IMR-90 (cell line): Measurements from ENCODE around the gene SAYSD1. TPM values are rescaled to one million over a fixed set of nuclear protein-coding genes. Genes with fewer than 3 reads are reported as not detected.
A peak's percentile ranks its signal among the peaks of the same experiment; 100 is the strongest.

ENCODE experiments used
- ATAC-seq: fragments of 200-7000 bp; cut with Tn5 transposase; 2 replicates; pipeline ENCODE4 v1.9.1; 2020; ENCODE audit warnings: low read depth, mild to moderate bottlenecking, moderate library complexity
- BruUV-seq: library from RNA; stranded (reverse); fragments of 400-500 nt; replicated peaks from 2 replicates; lab custom pipeline; 2021; lab: Mats Ljungman, UMichigan
- CTCF ChIA-PET: fragments of 300-600 bp; formaldehyde crosslinking; extraction: SDS; loops from one replicate; lab custom pipeline; 2021; ENCODE audit warnings: antibody characterized with exemption; lab: Yijun Ruan, JAX
- POLR2A ChIA-PET: fragments of 300-600 bp; sonication (Branson Sonifier 250); formaldehyde crosslinking; loops from one replicate; lab custom pipeline; 2022; ENCODE audit warnings: antibody characterized with exemption; ENCODE audit not compliant: unreplicated experiment; lab: Charles Lee
- DNase-seq: peaks from one replicate; pipeline ENCODE4 v3.0.0; 2013
- H2AFZ ChIP-seq: replicated peaks from 2 replicates; pipeline ENCODE3; 2013; ENCODE audit warnings: low read length, mild to moderate bottlenecking; ENCODE audit not compliant: poor library complexity
- H2AK5ac ChIP-seq: 2 replicates; pipeline ENCODE4 v1.6.1; 2013; ENCODE audit warnings: low read depth, low read length, inconsistent platforms
- H2AK9ac ChIP-seq: replicated peaks from 2 replicates; pipeline ENCODE3; 2013; ENCODE audit warnings: mild to moderate bottlenecking, low read depth, low read length, moderate library complexity; ENCODE audit not compliant: poor library complexity
- H2BK120ac ChIP-seq: 2 replicates; pipeline ENCODE4 v1.6.1; 2013; ENCODE audit warnings: low read depth, low read length, inconsistent platforms
- H2BK15ac ChIP-seq: 3 replicates; pipeline ENCODE4 v1.6.1; 2013; ENCODE audit warnings: low read depth, low read length, inconsistent platforms
- H2BK20ac ChIP-seq: 2 replicates; pipeline ENCODE4 v1.6.1; 2013; ENCODE audit warnings: low read depth, mild to moderate bottlenecking, inconsistent platforms, low read length, moderate library complexity
- H2BK5ac ChIP-seq: 2 replicates; pipeline ENCODE4 v1.6.1; 2013; ENCODE audit warnings: mild to moderate bottlenecking, low read depth, low read length, inconsistent platforms; ENCODE audit not compliant: poor library complexity, severe bottlenecking
- H3K14ac ChIP-seq: replicated peaks from 2 replicates; pipeline ENCODE4 v1.6.1; 2013; ENCODE audit warnings: low read depth, low read length, inconsistent platforms
- H3K18ac ChIP-seq: 2 replicates; pipeline ENCODE4 v1.6.1; 2013; ENCODE audit warnings: low read depth, low read length, control low read depth
- H3K23ac ChIP-seq: 2 replicates; pipeline ENCODE4 v1.6.1; 2013; ENCODE audit warnings: low read depth, low read length, inconsistent platforms
- H3K27ac ChIP-seq: 2 replicates; pipeline ENCODE4 v1.5.1; 2013; ENCODE audit warnings: mild to moderate bottlenecking, control low read depth, low read length; ENCODE audit not compliant: insufficient read depth
- H3K27me3 ChIP-seq: 2 replicates; pipeline ENCODE4 v1.6.1; 2013; ENCODE audit warnings: low read length; ENCODE audit not compliant: control insufficient read depth, insufficient read depth
- H3K36me3 ChIP-seq: 2 replicates; pipeline ENCODE4 v1.6.1; 2013; ENCODE audit warnings: low read length, mixed read lengths; ENCODE audit not compliant: control insufficient read depth, insufficient read depth
- H3K4ac ChIP-seq: 2 replicates; pipeline ENCODE4 v1.6.1; 2013; ENCODE audit warnings: low read depth, low read length, inconsistent platforms
- H3K4me1 ChIP-seq: 2 replicates; pipeline ENCODE4 v1.6.1; 2013; ENCODE audit warnings: low read length, mixed read lengths; ENCODE audit not compliant: control insufficient read depth, insufficient read depth
- H3K4me2 ChIP-seq: 2 replicates; pipeline ENCODE4 v1.6.1; 2013; ENCODE audit warnings: low read depth, mild to moderate bottlenecking, control low read depth, low read length, moderate library complexity
- H3K4me3 ChIP-seq: 2 replicates; pipeline ENCODE4 v1.5.1; 2013; ENCODE audit warnings: low read depth, mild to moderate bottlenecking, control low read depth, low read length, moderate library complexity; ENCODE audit not compliant: insufficient read depth
- H3K56ac ChIP-seq: 2 replicates; pipeline ENCODE4 v1.6.1; 2013; ENCODE audit warnings: low read length, inconsistent platforms; ENCODE audit not compliant: insufficient read depth; ENCODE audit errors: extremely low read depth
- H3K79me1 ChIP-seq, 2 experiments: 2 replicates each; pipeline ENCODE4 v1.6.1; 2013; ENCODE audit warnings: low read length in 2 of 2, inconsistent platforms in 1 of 2, low read depth in 1 of 2
- H3K9ac ChIP-seq: 2 replicates; pipeline ENCODE4 v1.6.1; 2013; ENCODE audit warnings: low read depth, low read length, control low read depth
- H3K9me1 ChIP-seq: 2 replicates; pipeline ENCODE4 v1.6.1; 2013; ENCODE audit warnings: low read length, inconsistent platforms; ENCODE audit not compliant: insufficient read depth
- H3K9me3 ChIP-seq: 2 replicates; pipeline ENCODE4 v1.6.1; 2013; ENCODE audit warnings: low read length; ENCODE audit not compliant: control insufficient read depth, insufficient read depth
- H4K20me1 ChIP-seq: 2 replicates; pipeline ENCODE4 v1.6.1; 2013; ENCODE audit warnings: low read length, inconsistent platforms; ENCODE audit not compliant: insufficient read depth
- H4K5ac ChIP-seq: 2 replicates; pipeline ENCODE4 v1.6.1; 2013; ENCODE audit warnings: mild to moderate bottlenecking, low read depth, low read length, control low read depth
- H4K8ac ChIP-seq, 2 experiments: 2 replicates each; pipeline ENCODE4 v1.6.1; 2013; ENCODE audit warnings: low read depth in 2 of 2, low read length in 2 of 2, control low read depth in 1 of 2, inconsistent platforms in 1 of 2
- H4K91ac ChIP-seq: 2 replicates; pipeline ENCODE4 v1.6.1; 2013; ENCODE audit warnings: low read depth, low read length, inconsistent platforms; ENCODE audit not compliant: insufficient read depth
- CEBPB ChIP-seq: IDR thresholded peaks from 2 replicates; pipeline ENCODE4 v1.6.1; 2012; ENCODE audit warnings: low read depth, low read length, improper control_type of control experiment
- MAFK ChIP-seq: IDR thresholded peaks from 2 replicates; pipeline ENCODE4 v1.6.1; 2012; ENCODE audit warnings: low read depth, low read length, improper control_type of control experiment
- MAZ ChIP-seq: IDR thresholded peaks from 2 replicates; pipeline ENCODE4 v1.6.1; 2012; ENCODE audit warnings: low read depth, mild to moderate bottlenecking, low read length, improper control_type of control experiment, moderate library complexity, borderline replicate concordance
- POLR2A ChIP-seq: IDR thresholded peaks from 2 replicates; pipeline ENCODE4 v1.6.1; 2012; ENCODE audit warnings: mild to moderate bottlenecking, low read depth, low read length
- WGBS, 2 experiments: methylation state at CpG; one replicate each; pipeline versions ENCODE4 v1.1.5 to v1.1.7; 2013; ENCODE audit warnings: missing lambda C conversion rate in 2 of 2; ENCODE audit not compliant: insufficient read length in 1 of 2; ENCODE audit errors: extremely low coverage in 2 of 2; 5-methylcytosine and 5-hydroxymethylcytosine counted together
- dilution Hi-C: fragments of 300-500 bp; cut with HindIII; formaldehyde crosslinking; loops from one replicate; pipeline ENCODE4 v1.14.3; 2018; ENCODE audit warnings: low sequenced_read_pairs; ENCODE audit not compliant: unreplicated experiment
- in situ Hi-C: fragments of 300-500 bp; cut with MboI; formaldehyde crosslinking; loops from 3 replicates; pipeline ENCODE4 v1.14.3; 2019; ENCODE audit warnings: low sequenced_read_pairs, inconsistent platforms, mixed read lengths
- intact Hi-C: fragments of 100-400 bp; cut with micrococcal nuclease; formaldehyde crosslinking; loops from 2 replicates; pipeline ENCODE4 v1.10.0; 2022
- polyA plus RNA-seq, 3 experiments: library from polyadenylated mRNA; depleted of rRNA; stranded (reverse); fragments of >200 nt; gene quantifications; 2 replicates each; pipeline ENCODE4 v1.2.3, GENCODE V29; 2012; ENCODE audit warnings: low replicate concordance in 1 of 3
- total RNA-seq: library from RNA; depleted of rRNA; stranded (reverse); fragments of >200 nt; gene quantifications from 2 replicates; pipeline ENCODE4 v1.2.3, GENCODE V29; 2012
- TF ChIP-seq, protein P1 (sequence below): fragments of 150-350 bp; IDR thresholded peaks from 2 replicates; pipeline ENCODE4 v1.6.1; 2016; ENCODE audit warnings: low read depth, mild to moderate bottlenecking, low read length, moderate library complexity, borderline replicate concordance
- TF ChIP-seq, protein P2 (sequence below): conservative IDR thresholded peaks from 2 replicates; pipeline ENCODE4 v1.5.1; 2012; ENCODE audit warnings: mild to moderate bottlenecking, low read depth, low read length, improper control_type of control experiment

Gene SAYSD1
- total and polyA plus RNA-seq, 2 of the 4 experiments (the other 2 are of a cell fraction) = 5.7 to 5.9 TPM

GRCh38 chr6:39154705-39155104 is 39.7 kb upstream of the SAYSD1 start:
- no peak overlapping the region for H3K27ac ChIP-seq
- no peaks in the 10 kb centered on the region for H3K27me3 ChIP-seq
- dilution Hi-C loops (no loop called here), intact Hi-C loops (no loop called here), in situ Hi-C loops (no loop called here)
- H2BK20ac ChIP-seq = no peak overlapping the region
- H3K4me2 ChIP-seq = no peak overlapping the region
- TF ChIP-seq, protein P1, sequence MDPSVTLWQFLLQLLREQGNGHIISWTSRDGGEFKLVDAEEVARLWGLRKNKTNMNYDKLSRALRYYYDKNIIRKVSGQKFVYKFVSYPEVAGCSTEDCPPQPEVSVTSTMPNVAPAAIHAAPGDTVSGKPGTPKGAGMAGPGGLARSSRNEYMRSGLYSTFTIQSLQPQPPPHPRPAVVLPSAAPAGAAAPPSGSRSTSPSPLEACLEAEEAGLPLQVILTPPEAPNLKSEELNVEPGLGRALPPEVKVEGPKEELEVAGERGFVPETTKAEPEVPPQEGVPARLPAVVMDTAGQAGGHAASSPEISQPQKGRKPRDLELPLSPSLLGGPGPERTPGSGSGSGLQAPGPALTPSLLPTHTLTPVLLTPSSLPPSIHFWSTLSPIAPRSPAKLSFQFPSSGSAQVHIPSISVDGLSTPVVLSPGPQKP = no peak
- TF ChIP-seq POLR2A (no peak), CEBPB (no peak), MAFK (peak; percentile 79), MAZ (no peak)
- TF ChIP-seq, protein P2, sequence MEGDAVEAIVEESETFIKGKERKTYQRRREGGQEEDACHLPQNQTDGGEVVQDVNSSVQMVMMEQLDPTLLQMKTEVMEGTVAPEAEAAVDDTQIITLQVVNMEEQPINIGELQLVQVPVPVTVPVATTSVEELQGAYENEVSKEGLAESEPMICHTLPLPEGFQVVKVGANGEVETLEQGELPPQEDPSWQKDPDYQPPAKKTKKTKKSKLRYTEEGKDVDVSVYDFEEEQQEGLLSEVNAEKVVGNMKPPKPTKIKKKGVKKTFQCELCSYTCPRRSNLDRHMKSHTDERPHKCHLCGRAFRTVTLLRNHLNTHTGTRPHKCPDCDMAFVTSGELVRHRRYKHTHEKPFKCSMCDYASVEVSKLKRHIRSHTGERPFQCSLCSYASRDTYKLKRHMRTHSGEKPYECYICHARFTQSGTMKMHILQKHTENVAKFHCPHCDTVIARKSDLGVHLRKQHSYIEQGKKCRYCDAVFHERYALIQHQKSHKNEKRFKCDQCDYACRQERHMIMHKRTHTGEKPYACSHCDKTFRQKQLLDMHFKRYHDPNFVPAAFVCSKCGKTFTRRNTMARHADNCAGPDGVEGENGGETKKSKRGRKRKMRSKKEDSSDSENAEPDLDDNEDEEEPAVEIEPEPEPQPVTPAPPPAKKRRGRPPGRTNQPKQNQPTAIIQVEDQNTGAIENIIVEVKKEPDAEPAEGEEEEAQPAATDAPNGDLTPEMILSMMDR = no peak
- H2BK120ac ChIP-seq = no peak overlapping the region
- no peak overlapping the region for H2AK9ac ChIP-seq
- H4K91ac ChIP-seq = no peak overlapping the region
- no peak overlapping the region for H3K18ac ChIP-seq
- H2AK5ac ChIP-seq = no peak overlapping the region
- no peak overlapping the region for H2AFZ ChIP-seq
- no peak overlapping the region for H3K14ac ChIP-seq
- no peaks in the 10 kb centered on the region for H3K9me3 ChIP-seq
- ChIA-PET CTCF (no interaction called here), POLR2A (no interaction called here)
- no peaks in the 10 kb centered on the region for H3K36me3 ChIP-seq
- no peak overlapping the region for H3K23ac ChIP-seq
- no peaks in the 10 kb centered on the region for H3K9me1 ChIP-seq
- H3K79me1 ChIP-seq = no peaks in the 10 kb centered on the region
- no peak overlapping the region for H4K5ac ChIP-seq
- H3K4me3 ChIP-seq = no peak overlapping the region
- H3K9ac ChIP-seq = no peak overlapping the region
- H3K4me1 ChIP-seq = no peaks in the 10 kb centered on the region
- no peaks in the 10 kb centered on the region for H4K20me1 ChIP-seq
- ATAC-seq (no peak), DNase-seq (no peak)
- WGBS, 2 experiments = no CpG with 5 or more reads among the region's 4 CpGs
- H3K56ac ChIP-seq = no peak overlapping the region
- no TSS peak for BruUV-seq
- no peak overlapping the region for H2BK15ac ChIP-seq
- H2BK5ac ChIP-seq = no peak overlapping the region
- H3K4ac ChIP-seq = no peak overlapping the region
- H4K8ac ChIP-seq = no peak overlapping the region
